GM18499 (cell line): ENCODE measurements around the gene APEH.
A peak's percentile ranks its signal among the peaks of the same experiment; 100 is the strongest.

ENCODE experiments used
- ATAC-seq: cut with Tn5 transposase; IDR thresholded peaks from one replicate; pipeline ENCODE4 v1.9.1; 2021; ENCODE audit warnings: moderate number of reproducible peaks; ENCODE audit not compliant: insufficient read depth, unreplicated experiment

Gene APEH

DNA sequence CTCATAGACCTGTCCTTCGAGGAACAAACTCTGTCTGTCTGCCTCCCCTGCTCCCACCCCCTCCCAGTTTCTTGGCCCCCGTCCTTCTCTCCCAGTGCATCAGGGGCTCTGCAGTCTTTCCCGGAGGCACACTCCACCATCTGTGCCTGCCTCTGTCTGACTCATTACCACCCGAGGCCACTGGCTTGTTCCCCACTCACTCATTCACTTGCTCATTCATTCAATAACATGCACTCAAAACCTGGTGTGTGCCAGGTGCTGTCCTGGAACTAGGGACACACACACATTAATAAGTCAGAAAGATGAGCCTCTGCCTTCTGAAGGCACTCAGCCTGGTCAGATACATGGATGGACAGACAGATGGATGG is 32.9 kb downstream of the APEH start:
- no peak for ATAC-seq

DNA sequence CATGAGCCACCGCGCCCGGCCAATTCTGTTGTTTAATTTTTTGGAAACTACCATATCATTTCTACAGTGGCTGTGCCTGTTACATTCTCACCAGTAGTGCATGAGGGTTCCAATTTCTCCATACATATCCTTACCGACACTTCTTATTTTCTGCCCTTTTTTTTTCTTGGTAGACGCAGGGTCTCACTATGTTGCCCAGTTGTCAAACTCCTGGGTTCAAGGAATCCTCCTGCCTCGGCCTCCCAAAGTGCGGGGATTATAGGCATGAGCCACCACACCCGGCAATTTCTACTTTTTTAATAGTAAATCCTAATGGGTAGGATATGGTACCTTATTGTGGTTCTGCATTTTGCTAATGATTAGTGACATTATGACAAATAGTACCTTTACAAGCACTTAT is 35.7 kb downstream of the APEH start:
- ATAC-seq, result no peak

DNA sequence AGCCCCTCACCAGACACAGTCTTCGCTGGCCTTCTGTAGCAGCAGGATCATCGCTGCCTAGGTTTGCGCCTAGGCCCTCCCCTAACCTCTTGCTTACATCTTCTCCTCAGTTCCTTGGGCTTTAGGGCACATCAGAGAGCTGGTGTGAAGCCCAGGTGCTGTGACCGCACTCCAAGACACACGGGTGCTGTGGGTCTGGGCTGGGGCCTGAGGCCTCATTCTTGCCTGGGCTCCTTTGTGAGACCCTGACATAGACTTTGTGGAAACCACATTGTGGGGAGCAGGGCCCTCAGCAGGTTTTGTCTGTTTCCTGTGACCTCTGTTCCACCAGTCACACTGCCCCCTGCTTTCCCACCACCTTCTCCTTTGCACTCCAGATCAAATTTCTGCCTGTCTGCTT is 37.3 kb downstream of the APEH start:
- no peak for ATAC-seq

DNA sequence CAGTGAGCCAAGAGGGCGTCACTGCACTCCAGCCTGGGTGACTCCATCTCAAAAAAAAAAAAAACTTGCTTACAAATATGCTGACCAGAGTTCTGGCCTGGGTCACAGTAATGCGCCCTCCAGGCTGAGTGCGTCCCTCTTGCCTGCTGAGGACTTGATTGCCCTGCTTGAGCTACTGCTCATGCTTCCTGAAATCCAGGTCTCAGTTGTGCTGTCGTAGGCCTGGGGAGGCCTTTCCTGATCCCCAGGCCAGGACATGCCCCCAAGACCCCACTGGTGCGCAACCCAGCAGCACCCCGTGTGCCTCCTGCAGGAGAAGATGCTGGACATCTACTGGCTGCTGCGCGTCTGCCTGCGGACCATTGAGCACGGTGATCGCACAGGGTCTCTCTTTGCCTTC is 38.0 kb downstream of the APEH start:
- no peak for ATAC-seq

DNA sequence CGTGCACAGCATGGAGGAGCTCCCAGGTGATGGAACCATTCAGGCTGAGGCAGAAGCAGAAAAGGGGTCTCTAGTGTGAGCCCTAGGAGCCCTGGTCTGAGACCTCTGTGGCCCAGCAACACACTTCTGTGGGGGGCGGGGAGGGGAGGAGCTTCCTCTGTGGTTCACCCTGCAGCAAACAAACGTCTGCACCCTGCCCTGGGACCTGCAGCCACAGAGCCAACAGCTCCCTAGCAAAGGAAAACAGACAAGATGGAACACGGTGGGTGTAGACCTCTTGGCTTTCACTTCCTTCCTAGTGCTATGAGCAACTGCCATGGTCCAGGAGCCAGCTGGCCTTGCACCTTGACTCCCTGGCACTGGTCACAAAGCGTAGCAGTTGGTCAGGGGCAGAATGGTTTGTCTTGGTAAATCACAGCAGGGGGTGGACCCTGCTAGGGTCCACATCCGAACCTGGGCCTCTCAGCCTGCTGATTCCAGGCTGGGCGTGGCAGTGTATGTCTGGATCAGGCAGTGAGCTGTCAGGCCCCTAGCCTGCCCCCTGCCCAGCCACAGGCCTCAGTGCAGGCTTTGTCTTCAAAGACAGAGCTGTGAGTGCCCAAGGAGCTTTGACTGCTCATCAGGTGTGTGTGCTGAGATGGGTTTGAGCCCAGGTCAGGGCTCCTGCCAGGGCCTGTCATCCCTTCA is 38.6 kb downstream of the APEH start:
- no peak for ATAC-seq

DNA sequence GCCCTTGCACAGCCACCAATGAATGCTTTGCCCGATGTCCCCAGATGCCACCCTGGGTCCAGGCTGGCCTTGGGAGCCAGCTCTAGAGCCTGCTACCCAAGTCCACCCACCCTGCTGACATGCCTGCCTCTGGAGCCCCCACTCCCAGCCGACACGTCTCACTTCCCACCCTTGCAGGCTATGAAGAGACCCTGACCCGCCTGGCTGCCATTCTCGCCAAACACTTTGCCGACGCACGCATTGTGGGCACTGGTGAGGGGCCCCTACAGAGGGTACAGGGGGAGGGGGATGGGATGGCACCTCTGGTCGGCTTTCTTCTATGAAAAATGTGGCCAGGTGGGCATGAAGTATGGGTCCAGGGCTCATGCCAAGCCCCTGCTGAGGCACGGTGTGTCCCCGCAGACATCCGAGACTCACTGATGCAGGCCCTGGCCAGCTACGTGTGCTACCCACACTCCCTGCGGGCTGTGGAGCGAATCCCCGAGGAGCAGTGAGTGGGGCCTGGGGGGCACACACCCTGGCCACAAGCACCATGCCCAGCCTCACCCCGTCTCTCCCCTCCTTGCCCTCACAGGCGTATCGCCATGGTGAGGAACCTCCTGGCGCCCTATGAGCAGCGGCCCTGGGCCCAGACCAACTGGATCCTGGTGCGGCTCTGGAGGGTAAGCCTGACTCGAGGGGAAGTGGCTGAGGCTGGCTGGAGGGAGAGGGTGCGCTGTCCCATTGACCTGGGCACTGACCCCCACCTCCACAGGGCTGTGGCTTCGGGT is 39.4 kb downstream of the APEH start:
- ATAC-seq, result no peak

DNA sequence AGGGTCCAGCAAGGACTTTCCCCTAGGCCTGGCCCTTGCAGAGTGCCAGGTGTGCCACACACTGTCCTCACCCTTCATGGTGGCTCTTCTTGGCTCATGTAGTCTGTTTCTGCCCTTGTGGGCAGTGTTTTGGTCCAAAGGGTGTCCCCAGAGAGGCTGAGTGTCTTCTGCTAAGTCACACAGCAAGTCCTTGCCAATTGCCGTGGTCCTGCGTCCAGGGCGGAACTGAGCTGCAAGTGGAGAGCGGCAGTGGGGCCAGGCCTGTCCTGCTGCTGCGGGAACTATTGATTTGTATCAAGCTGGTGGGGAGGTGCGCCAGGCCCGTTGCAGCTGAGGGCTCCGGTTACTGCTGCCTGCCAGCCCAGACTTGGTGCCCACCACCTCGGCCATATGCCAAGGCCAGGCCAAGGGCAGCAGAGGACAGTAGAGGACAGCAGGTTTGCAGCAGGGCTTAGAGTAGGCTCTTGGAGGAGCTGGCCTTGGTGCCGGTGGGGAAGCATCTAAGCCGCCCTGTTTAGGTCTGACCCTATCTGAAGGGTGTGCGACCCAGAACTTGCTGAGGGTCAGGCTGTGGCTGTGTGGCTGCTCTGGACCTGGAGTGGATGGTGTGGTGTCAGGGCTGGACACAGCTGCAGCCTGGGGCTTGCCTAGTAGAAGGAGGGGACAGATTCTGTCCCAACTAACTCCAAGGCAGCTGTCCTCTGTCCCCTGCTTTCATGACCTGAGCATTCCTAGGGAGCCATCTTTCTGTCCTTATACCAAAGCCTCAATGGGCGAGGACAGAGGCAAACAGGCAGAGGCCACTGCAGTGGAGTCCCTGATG is 40.8 kb downstream of the APEH start:
- ATAC-seq, result no peak

DNA sequence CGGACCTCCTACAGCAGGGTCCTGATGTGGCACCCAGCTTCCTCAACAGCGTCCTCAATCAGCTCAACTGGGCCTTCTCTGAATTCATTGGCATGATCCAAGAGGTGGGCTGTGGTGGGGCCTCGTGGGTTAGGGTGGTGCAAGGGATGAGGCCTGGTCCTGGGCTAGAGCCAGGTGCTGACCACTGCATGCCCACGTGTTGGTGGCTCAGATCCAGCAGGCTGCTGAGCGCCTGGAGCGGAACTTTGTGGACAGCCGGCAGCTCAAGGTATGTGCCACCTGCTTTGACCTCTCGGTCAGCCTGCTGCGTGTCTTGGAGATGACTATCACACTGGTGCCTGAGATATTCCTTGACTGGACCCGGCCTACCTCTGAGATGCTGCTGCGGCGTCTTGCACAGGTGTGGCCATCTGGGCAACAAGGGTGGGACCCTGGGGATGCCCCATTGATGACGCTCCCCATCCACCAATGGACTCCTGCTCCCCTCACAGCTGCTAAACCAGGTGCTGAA is 41.5 kb downstream of the APEH start:
- ATAC-seq, result no peak

DNA sequence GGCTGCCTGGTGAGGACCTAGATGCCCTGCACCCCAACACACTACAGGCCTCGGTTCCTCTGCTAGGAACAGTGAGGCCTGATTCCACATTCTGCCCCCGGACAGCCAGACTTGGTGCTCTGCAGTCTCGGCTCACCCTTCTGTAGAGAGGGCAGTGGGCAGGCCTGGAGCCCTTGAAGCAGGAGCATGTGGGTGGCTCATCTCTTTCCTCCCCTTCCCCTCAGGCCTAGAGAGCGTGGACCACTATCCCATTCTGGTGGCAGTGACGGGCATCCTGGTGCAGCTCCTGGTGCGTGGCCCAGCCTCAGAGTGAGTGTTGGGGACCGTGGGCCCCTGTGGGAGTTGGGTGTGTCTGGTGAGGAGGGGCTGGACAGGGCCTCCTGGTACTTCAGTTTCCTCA is 42.0 kb downstream of the APEH start:
- no peak for ATAC-seq

DNA sequence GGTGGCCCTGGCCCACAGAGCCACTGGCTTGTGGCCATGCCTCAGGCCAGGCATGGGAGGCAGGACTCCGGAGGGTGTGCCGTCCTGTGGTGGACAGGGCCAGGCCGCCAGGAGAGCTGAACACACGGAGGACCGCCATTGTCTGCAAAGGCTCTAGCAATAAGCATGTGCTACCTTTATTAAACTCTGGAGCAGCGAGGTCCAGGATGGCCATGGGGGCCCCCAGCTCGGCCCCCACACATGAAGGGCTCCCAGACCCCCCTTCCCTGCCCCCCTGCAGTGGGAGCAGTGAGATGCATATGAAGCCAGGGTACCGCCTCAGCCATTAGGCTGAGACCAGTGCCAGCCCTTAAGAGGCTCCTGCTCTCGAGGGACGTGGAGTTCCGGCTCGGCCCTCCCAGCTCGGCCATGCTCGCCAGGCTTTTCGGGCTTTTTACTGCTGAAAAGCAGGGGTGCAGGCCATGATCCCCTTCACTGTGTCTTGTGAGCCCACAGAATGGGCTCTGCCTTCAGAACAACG is 42.6 kb downstream of the APEH start:
- ATAC-seq, result no peak

DNA sequence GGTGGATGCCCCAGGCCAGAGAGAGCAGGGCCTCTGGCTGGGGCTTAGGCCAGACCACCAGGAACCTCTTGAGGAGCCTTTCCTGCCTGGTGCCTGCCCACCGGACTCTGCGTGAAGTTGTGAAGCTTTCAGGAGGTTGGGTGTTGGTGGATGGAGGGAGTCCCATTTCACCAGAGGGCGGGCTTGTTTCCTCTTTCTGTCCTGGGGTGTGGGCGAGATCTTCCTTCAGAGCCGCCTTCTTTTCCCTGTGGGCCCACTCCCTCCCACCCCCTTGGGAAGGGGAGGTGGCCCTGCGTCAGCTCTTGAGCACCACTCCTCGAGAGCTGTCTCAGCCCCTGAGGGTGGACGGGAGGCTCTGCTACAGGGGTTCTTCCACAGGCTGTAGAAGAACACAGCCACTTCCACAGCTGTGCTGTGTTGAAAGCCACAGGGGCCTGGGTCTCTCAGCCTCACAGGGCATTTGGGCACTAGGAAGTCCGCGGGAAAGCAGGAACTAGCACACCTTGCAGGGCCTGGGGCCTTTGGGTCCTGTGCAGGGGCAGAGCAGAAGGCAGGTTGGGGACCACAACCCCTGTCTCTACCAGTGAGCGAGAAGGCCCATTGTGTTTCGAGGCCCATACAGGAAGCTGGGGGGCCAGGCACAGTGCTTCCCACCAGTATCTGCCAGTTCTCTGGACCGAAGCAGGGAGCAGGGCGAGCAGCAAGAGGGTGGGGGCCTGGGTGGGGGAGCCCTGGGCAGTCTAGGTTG is 43.2 kb downstream of the APEH start:
- ATAC-seq, result no peak

DNA sequence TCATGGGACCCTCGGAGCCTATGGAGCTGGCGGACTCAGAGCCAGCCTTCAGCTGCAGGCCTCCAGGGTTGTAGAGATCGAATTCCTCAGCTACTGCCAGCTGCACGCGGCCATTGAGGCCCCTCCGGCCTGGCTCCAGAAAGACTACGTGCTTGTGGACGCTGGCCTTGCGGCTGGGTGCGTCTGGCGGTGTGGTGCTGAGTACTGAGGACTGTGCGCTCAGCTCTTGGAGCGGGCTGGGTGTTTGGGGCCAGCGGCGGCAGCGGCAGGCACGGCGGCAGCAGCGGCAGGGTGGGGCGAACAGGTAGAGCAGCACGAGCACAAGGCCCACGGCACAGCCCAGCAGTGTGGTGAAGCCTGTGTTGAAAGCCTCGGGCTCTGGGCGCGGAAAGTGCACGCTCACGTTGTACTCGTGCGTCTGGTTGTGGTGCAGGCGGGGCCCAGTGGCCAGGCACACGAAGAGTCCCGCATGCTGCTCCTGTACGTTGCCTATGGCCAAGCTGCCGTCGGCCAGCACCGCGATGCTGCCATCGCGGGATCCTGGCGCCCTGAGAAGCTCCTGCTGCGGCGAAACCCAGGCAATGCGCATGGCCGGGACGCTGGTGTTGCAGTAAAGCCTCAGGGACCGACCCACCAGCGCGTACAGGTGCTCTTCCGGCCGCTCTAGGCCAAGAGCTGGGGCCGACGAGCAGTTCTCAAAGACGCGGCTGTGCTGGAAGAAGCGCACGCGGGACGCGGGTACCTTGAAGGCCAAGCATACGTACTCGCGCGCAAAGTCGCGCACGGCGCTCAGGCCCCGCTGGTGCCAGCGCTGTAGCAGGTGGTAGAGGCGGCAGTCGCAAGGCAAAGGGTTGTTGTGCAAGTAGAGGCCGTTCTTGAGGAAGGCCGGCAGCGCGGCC is 44.1 kb downstream of the APEH start:
- no peak for ATAC-seq

DNA sequence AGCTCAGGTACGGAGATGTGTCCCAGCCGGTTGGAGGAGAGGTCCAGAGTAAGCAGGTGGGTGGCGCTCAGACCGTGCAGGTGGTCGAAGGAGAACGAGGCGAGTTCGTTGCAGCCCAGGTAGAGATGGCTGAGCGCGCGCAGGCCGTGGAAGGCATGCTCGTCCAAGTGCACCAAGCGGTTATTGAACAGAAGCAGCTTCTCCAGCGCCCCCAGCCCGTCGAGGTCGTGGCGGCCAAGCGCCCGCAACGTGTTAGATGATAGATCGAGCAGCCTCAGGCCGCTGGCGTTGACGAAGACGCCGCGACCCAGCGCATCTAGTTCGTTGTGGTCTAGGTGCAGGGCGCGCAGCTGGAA is 44.7 kb downstream of the APEH start:
- ATAC-seq, result no peak

DNA sequence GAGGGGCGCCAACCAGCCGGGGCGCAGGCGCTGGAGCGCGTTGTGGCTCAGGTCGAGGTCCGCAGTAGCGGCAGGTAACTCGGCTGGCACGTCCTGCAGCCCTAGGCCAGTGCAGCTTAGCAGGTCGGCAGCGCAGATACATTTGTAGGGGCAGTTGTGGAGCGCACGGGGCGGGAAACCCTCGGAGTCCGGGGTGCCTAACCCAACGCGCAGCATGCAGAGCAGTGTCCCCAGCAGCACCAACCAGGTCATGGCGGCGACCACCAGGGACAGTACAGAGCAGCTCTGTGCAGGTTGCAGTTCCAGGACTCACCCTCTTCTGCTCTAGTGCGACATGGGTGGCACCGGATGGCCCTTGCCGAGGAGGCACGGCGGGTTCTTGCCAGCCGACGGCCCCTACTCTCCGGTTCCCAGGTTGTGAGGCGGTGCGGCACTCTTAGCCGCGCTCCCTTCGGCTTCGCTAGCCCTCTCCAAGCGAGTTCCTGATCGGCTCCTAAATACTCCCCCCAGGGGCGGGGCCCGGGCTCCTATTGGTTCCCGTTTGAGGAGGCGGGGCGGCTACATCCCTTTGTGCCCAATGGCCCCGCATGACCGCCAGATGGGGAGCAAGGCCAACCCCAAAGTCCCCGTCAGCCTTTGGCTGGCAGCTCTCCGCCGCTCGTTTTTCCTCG is 45.2 kb downstream of the APEH start, which contains the start of gene AMIGO3:
Gene AMIGO3 (minus strand): TSS at position 471 of the 671 bp plus-strand sequence. CDS start 219 bp downstream, at position 252.
- ATAC-seq, result peak; percentile 40

DNA sequence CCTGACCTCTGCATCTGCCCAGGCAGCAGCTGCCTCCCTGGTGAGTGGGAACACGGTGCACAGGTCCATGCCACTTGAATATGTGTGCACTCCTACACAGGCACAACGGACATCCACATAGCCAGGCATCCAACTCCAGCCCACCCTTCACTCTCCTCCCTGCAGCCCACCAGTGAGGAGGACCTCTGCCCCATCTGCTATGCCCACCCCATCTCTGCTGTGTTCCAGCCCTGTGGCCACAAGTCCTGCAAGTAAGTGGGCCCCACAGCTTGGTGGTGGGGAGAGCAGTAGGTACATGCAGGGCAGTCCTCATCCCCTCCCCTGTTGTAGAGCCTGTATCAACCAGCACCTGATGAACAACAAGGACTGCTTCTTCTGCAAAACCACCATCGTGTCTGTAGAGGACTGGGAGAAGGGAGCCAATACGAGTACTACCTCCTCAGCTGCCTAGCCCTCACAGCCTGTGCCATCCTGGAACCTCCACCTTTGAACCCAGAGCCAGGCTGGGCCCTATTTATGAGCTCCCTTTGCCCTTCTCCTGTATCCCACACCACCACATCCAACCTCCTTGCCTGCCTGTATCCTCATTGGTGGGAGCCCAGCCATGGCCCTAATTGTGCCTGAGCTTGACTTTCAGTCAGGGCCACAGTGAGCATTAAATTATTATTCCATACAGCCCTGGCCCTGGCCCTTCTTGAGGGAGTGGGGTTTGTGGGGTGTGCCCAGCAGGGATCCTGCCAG is 46.9 kb downstream of the APEH start:
- no peak for ATAC-seq

DNA sequence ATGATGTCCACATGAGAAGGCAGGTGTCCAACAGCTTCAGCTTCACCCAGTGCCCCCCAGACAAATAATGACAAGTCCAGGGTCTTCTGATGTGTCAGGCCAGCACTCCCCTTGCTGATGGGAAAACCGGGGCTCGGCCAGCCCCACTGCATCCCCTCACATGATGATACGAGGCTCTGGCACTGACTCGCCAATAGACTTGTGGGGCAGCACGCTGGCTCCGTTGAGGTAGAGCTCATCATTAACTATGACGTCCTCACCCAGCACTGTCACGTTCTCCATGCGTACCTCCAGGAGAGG is 47.4 kb downstream of the APEH start:
- no peak for ATAC-seq

DNA sequence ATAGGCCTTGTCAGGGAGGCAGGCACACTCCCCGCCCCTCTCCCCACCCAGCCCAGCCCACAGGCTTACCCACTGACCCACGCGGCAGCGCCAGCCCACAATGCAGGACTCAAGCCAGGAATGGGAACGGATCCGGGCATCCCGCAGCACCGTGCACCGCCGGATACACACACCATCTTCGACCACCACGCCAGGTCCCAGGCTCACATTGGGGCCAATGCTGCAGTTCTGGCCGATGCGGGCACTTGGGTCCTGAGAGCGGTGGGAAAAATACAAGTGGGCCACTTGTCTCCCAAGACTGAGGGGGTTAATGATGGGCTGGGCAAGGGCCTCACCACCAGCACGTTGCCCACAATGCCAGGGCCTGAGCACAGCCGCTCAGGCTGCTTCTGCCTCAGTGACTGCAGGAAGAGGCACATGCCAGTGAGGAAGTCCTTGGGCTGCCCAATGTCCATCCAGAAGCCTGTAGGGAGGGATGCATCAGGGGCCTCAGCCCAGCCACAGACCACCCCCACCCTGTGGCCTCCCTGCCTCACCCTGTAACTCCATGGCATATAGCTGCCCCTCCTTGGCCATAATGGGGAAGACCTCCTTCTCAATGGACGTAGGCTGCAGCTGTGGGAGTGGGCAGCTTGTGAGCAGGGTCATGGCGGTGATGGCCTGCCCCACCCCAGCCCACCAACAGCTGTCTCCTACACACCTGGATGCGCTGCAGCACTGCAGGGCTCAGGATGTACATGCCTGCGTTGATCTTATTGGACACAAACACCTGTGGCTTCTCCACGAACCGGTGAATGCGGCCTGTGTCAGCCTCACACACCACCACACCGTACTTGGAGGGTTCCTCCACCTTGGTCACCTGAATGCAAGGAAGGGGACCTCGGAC is 48.0 kb downstream of the APEH start:
- ATAC-seq, result no peak
